K562 (cell line): Measurements from ENCODE around the gene ANXA7. TPM values are rescaled to one million over a fixed set of nuclear protein-coding genes. Genes with fewer than 3 reads are reported as not detected.

Experiments
- CBX3 ChIP-seq, 2 experiments: IDR thresholded peaks; 1 replicate in 1 of 2; 2 replicates in 1 of 2; pipeline ENCODE4 v1.6.1; 2012; ENCODE audit warnings: inconsistent platforms in 2 of 2, low read length in 2 of 2, borderline replicate concordance in 1 of 2, control low read depth in 1 of 2
- CREBBP ChIP-seq: IDR thresholded peaks from one replicate; pipeline ENCODE4 v1.6.1; 2012; ENCODE audit warnings: low read depth, mild to moderate bottlenecking, control low read depth, inconsistent platforms, low read length
- ETV6 ChIP-seq, 3 experiments: fragments of 150-350 bp in 1 of 3; sonication (generic) in 1 of 3; formaldehyde crosslinking in 1 of 3; IDR thresholded peaks; 2 replicates each; pipeline versions ENCODE4 v1.6.1 to v1.8.0; 2014 to 2022; ENCODE audit warnings: borderline replicate concordance in 2 of 3, low read depth in 2 of 3, antibody characterized with exemption in 1 of 3, low read length in 1 of 3, mild to moderate bottlenecking in 1 of 3, missing genetic modification reagents in 1 of 3
- HDAC6 ChIP-seq: IDR thresholded peaks from 2 replicates; pipeline ENCODE4 v1.6.1; 2012; ENCODE audit warnings: low read depth, mild to moderate bottlenecking, control low read depth, inconsistent platforms, low read length, moderate library complexity
- RBM14 ChIP-seq: fragments of 200-400 bp; formaldehyde crosslinking; IDR thresholded peaks from 2 replicates; pipeline ENCODE4 v1.6.1; 2018; ENCODE audit warnings: low read depth, mild to moderate bottlenecking, low read length, moderate library complexity, borderline replicate concordance; ENCODE audit not compliant: insufficient read depth
- RBM25 ChIP-seq: fragments of 200-400 bp; formaldehyde crosslinking; IDR thresholded peaks from 2 replicates; pipeline ENCODE4 v1.6.1; 2018; ENCODE audit warnings: low read length, low read depth, moderate library complexity; ENCODE audit not compliant: severe bottlenecking
- RFX7 ChIP-seq: fragments of 250-450 bp; sonication (Bioruptor Pico); IDR thresholded peaks from 2 replicates; pipeline ENCODE4 v1.5.1; 2021; ENCODE audit warnings: mild to moderate bottlenecking
- SMARCC2 ChIP-seq: fragments of 450-650 bp; IDR thresholded peaks from 2 replicates; pipeline ENCODE4 v1.6.1; 2017; ENCODE audit warnings: antibody characterized with exemption, moderate library complexity, mild to moderate bottlenecking, low read depth
- SRSF7 ChIP-seq: fragments of 200-400 bp; formaldehyde crosslinking; optimal IDR thresholded peaks from 2 replicates; pipeline ENCODE3; 2017; ENCODE audit warnings: mild to moderate bottlenecking, low read depth, low read length
- XRCC3 ChIP-seq: fragments of 450-650 bp; IDR thresholded peaks from 2 replicates; pipeline ENCODE4 v1.6.1; 2017; ENCODE audit warnings: mild to moderate bottlenecking, moderate library complexity
- ZBED1 ChIP-seq: IDR thresholded peaks from 2 replicates; pipeline ENCODE4 v1.6.1; 2014
- ZBTB7A ChIP-seq: IDR thresholded peaks from 2 replicates; pipeline ENCODE4 v1.6.1; 2011; ENCODE audit warnings: low read depth, mild to moderate bottlenecking, low read length, moderate library complexity, borderline replicate concordance; ENCODE audit not compliant: control insufficient read depth
- ZFPM2 ChIP-seq: fragments of 250-450 bp; sonication (Bioruptor Pico); IDR thresholded peaks from 2 replicates; pipeline ENCODE4 v1.5.1; 2022; ENCODE audit warnings: mild to moderate bottlenecking
- polyA plus RNA-seq, 8 experiments: library from polyadenylated mRNA; depleted of rRNA in 4 of 8; stranded (reverse) in 5 of 8; unstranded in 3 of 8; fragments of >200 nt; fragmentation: Nextera tagmentation in 2 of 8; fragmentation: Illumina TruSeq in 1 of 8; extraction: Ambion mirVana in 2 of 8; extraction: Trizol in 1 of 8; gene quantifications; 2 replicates each; pipeline versions ENCODE4 v1.2.1 to v1.2.3, GENCODE V29; 2011 to 2014; ENCODE audit warnings: inconsistent platforms in 1 of 8, missing spikeins in 1 of 8
- total RNA-seq, 7 experiments: library from RNA; depleted of rRNA in 6 of 7; stranded (reverse); fragments of >200 nt in 6 of 7; fragmentation: Illumina TruSeq in 2 of 7; extraction: Trizol in 2 of 7; gene quantifications; 2 replicates each; pipeline versions ENCODE4 v1.2.1 to v1.2.3, GENCODE V29; 2011 to 2021; ENCODE audit warnings: low replicate concordance in 1 of 7
- TF ChIP-seq, protein P1 (sequence below): fragments of 150-350 bp; IDR thresholded peaks from 2 replicates; pipeline ENCODE4 v1.6.1; 2014; ENCODE audit warnings: low read depth, mild to moderate bottlenecking, low read length, borderline replicate concordance
- TF ChIP-seq, protein P2 (sequence below), 2 experiments: fragments of 150-350 bp in 1 of 2; IDR thresholded peaks; 2 replicates each; pipeline ENCODE4 v1.6.1; 2012 to 2016; ENCODE audit warnings: low read depth in 2 of 2, low read length in 2 of 2, mild to moderate bottlenecking in 1 of 2, moderate library complexity in 1 of 2
- TF ChIP-seq, protein P3 (sequence below): sonication (generic); formaldehyde crosslinking; IDR thresholded peaks from 2 replicates; pipeline ENCODE4 v1.9.0; 2022; ENCODE audit warnings: mild to moderate bottlenecking, missing genetic modification reagents
- TF ChIP-seq, protein P4 (sequence below): fragments of 450-650 bp; IDR thresholded peaks from 2 replicates; pipeline ENCODE4 v1.6.1; 2016; ENCODE audit warnings: mild to moderate bottlenecking

ANXA7 gene
- total and polyA plus RNA-seq, 9 of the 15 experiments (the other 6 are each of a cell fraction or from before 2014, with no cell fraction given) = 81.6 to 157 (median 122) TPM

DNA sequence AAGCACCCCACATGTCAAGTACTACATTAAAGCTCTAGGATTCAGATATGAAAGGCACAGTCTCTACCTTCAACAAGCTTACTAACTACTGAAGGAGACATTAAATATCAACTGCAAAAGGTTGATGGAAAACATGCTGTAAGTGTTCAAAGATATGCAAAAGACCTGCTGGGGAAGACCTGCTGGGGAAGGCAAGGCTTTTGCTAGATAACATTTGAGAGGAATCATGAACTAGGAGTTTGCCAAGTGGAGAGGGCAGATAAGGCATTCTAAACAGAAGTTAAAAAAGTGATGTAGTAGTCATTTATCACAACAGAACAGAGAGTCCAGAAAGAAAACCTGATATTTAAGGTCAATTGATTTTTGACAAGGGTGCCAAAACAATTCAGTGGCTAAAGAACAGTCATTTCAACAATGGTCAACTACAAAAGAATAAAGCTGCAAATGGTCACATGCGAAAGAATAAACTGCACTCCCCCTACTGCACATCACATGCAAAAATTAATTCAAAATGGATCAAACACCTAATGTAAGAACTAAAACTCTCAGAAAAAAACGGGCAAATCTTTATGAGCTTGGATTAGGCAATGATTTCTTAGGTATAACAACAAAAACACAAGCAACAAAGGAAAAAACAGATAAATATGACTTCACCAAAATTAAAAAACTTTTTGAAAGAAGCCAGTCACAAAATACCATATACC lies 42.5 kb upstream of the ANXA7 start (continued):
- peak in 1 of 2 experiments; percentile 96; a peak in 2 of 3 replicates for TF ChIP-seq CBX3 (IDR thresholded peaks at IDR 0.05; ENCODE audit: borderline replicate concordance in 1 of 2, low read length in 2 of 2)
- TF ChIP-seq RBM25 = no peak
- TF ChIP-seq, protein P1, sequence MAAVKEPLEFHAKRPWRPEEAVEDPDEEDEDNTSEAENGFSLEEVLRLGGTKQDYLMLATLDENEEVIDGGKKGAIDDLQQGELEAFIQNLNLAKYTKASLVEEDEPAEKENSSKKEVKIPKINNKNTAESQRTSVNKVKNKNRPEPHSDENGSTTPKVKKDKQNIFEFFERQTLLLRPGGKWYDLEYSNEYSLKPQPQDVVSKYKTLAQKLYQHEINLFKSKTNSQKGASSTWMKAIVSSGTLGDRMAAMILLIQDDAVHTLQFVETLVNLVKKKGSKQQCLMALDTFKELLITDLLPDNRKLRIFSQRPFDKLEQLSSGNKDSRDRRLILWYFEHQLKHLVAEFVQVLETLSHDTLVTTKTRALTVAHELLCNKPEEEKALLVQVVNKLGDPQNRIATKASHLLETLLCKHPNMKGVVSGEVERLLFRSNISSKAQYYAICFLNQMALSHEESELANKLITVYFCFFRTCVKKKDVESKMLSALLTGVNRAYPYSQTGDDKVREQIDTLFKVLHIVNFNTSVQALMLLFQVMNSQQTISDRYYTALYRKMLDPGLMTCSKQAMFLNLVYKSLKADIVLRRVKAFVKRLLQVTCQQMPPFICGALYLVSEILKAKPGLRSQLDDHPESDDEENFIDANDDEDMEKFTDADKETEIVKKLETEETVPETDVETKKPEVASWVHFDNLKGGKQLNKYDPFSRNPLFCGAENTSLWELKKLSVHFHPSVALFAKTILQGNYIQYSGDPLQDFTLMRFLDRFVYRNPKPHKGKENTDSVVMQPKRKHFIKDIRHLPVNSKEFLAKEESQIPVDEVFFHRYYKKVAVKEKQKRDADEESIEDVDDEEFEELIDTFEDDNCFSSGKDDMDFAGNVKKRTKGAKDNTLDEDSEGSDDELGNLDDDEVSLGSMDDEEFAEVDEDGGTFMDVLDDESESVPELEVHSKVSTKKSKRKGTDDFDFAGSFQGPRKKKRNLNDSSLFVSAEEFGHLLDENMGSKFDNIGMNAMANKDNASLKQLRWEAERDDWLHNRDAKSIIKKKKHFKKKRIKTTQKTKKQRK = no peak
- TF ChIP-seq, protein P2, sequence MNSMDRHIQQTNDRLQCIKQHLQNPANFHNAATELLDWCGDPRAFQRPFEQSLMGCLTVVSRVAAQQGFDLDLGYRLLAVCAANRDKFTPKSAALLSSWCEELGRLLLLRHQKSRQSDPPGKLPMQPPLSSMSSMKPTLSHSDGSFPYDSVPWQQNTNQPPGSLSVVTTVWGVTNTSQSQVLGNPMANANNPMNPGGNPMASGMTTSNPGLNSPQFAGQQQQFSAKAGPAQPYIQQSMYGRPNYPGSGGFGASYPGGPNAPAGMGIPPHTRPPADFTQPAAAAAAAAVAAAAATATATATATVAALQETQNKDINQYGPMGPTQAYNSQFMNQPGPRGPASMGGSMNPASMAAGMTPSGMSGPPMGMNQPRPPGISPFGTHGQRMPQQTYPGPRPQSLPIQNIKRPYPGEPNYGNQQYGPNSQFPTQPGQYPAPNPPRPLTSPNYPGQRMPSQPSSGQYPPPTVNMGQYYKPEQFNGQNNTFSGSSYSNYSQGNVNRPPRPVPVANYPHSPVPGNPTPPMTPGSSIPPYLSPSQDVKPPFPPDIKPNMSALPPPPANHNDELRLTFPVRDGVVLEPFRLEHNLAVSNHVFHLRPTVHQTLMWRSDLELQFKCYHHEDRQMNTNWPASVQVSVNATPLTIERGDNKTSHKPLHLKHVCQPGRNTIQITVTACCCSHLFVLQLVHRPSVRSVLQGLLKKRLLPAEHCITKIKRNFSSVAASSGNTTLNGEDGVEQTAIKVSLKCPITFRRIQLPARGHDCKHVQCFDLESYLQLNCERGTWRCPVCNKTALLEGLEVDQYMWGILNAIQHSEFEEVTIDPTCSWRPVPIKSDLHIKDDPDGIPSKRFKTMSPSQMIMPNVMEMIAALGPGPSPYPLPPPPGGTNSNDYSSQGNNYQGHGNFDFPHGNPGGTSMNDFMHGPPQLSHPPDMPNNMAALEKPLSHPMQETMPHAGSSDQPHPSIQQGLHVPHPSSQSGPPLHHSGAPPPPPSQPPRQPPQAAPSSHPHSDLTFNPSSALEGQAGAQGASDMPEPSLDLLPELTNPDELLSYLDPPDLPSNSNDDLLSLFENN (IDR thresholded peaks at IDR 0.05; ENCODE audit: low read depth in 2 of 2, low read length in 2 of 2) = peak in 1 of 2 experiments; percentile 99; a peak in 2 of 4 replicates
- TF ChIP-seq SRSF7 = no peak
- TF ChIP-seq CREBBP = no peak
- no peak; the same call in 1 of the 2 replicates for TF ChIP-seq RFX7 (CRISPR knock-in tag)
- TF ChIP-seq SMARCC2 = peak; percentile 99
- no peak for TF ChIP-seq HDAC6
- no peak for TF ChIP-seq ZFPM2 (CRISPR knock-in tag)
- TF ChIP-seq ZBTB7A = no peak
- TF ChIP-seq, protein P3, sequence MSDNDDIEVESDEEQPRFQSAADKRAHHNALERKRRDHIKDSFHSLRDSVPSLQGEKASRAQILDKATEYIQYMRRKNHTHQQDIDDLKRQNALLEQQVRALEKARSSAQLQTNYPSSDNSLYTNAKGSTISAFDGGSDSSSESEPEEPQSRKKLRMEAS (CRISPR knock-in tag) = no peak
- peak in 1 of 2 experiments; percentile 51; a peak in 1 of 4 replicates for TF ChIP-seq ETV6 (IDR thresholded peaks at IDR 0.05; ENCODE audit: borderline replicate concordance in 1 of 2, low read depth in 2 of 2, low read length in 1 of 2)
- no peak for TF ChIP-seq ETV6 (CRISPR knock-in tag; IDR thresholded peaks at IDR 0.05; ENCODE audit: borderline replicate concordance)
- no peak for TF ChIP-seq RBM14
- TF ChIP-seq, protein P4, sequence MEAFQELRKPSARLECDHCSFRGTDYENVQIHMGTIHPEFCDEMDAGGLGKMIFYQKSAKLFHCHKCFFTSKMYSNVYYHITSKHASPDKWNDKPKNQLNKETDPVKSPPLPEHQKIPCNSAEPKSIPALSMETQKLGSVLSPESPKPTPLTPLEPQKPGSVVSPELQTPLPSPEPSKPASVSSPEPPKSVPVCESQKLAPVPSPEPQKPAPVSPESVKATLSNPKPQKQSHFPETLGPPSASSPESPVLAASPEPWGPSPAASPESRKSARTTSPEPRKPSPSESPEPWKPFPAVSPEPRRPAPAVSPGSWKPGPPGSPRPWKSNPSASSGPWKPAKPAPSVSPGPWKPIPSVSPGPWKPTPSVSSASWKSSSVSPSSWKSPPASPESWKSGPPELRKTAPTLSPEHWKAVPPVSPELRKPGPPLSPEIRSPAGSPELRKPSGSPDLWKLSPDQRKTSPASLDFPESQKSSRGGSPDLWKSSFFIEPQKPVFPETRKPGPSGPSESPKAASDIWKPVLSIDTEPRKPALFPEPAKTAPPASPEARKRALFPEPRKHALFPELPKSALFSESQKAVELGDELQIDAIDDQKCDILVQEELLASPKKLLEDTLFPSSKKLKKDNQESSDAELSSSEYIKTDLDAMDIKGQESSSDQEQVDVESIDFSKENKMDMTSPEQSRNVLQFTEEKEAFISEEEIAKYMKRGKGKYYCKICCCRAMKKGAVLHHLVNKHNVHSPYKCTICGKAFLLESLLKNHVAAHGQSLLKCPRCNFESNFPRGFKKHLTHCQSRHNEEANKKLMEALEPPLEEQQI = peak; percentile 98
- TF ChIP-seq ZBED1 = peak; percentile 93
- peak; percentile 90 for TF ChIP-seq XRCC3
